HG03457 (cell line): ENCODE measurements around the gene KLK10.
"Not testable (repeated sequence)": the region's sequence is repeated elsewhere in the genome, so short reads cannot be mapped to it uniquely, and the experiment has no call there.

Source experiments
- ATAC-seq: cut with Tn5 transposase; IDR thresholded peaks from one replicate; pipeline ENCODE4 v1.9.1; 2021; ENCODE audit warnings: moderate number of reproducible peaks; ENCODE audit not compliant: unreplicated experiment

The KLK10 gene

GRCh38 chr19:51003316-51003715 is 16.2 kb downstream of the KLK10 start:
- ATAC-seq: no peak

GRCh38 chr19:51002542-51003311 is 16.8 kb downstream of the KLK10 start:
- no peak for ATAC-seq

GRCh38 chr19:51002089-51002532 is 17.4 kb downstream of the KLK10 start:
- no peak for ATAC-seq

GRCh38 chr19:51001515-51001914 is 18.0 kb downstream of the KLK10 start, which contains the start of gene KLK8:
Gene KLK8 (minus strand): TSS chr19:51001604. CDS start chr19:51001167, 437 bp downstream.
- ATAC-seq: no peak

- no peak for ATAC-seq
Measured at GRCh38 chr19:51000981-51001380, 18.5 kb downstream of the KLK10 start.

- no peak for ATAC-seq
Measured at GRCh38 chr19:51000426-51000825, 19.1 kb downstream of the KLK10 start.

- no peak for ATAC-seq
Measured at GRCh38 chr19:50998686-50999085, 20.8 kb downstream of the KLK10 start.

GRCh38 chr19:50998061-50998460 is 21.4 kb downstream of the KLK10 start:
- ATAC-seq: no peak

GRCh38 chr19:50994129-50994528 is 25.4 kb downstream of the KLK10 start:
- ATAC-seq: no peak

- no peak for ATAC-seq
Measured at GRCh38 chr19:50992666-50993035, 26.9 kb downstream of the KLK10 start.

GRCh38 chr19:50984416-50984815 is 35.1 kb downstream of the KLK10 start:
- ATAC-seq: not testable (repeated sequence)

- ATAC-seq: no peak
Measured at GRCh38 chr19:50983625-50984292, 35.8 kb downstream of the KLK10 start, which contains the start of gene KLK7. Gene KLK7 (minus strand): TSS chr19:50983917. CDS start chr19:50982399, 1,518 bp downstream.

GRCh38 chr19:50982186-50982585 is 37.3 kb downstream of the KLK10 start:
- ATAC-seq: no peak

GRCh38 chr19:50981587-50982146 is 37.8 kb downstream of the KLK10 start:
- no peak for ATAC-seq

GRCh38 chr19:50980208-50980607 is 39.3 kb downstream of the KLK10 start:
- ATAC-seq: no peak

- no peak for ATAC-seq
Measured at GRCh38 chr19:50979758-50980157, 39.8 kb downstream of the KLK10 start.

GRCh38 chr19:50978772-50979390 is 40.6 kb downstream of the KLK10 start:
- no peak for ATAC-seq

- ATAC-seq: no peak
Measured at GRCh38 chr19:50977626-50978025, 41.9 kb downstream of the KLK10 start.

- no peak for ATAC-seq
Measured at GRCh38 chr19:50975766-50976165, 43.7 kb downstream of the KLK10 start.

GRCh38 chr19:50974702-50975556 is 44.6 kb downstream of the KLK10 start:
- ATAC-seq: no peak
